ENCODE data around the gene ICOSLG.
"Not testable (repeated sequence)": the region's sequence is repeated elsewhere in the genome, so short reads cannot be mapped to it uniquely, and the experiment has no call there.

ICOSLG gene

GRCh38 chr21:44263768-44264167 is 23.0 kb upstream of the ICOSLG start:
- no peak for DNase-seq

GRCh38 chr21:44263221-44263760 is 22.5 kb upstream of the ICOSLG start:
- no peak for DNase-seq

GRCh38 chr21:44262338-44263056 is 21.8 kb upstream of the ICOSLG start:
- no peak for DNase-seq

- DNase-seq: no peak
Observed at GRCh38 chr21:44261675-44262295, 21.0 kb upstream of the ICOSLG start, which contains the start of gene DNMT3L. Gene DNMT3L (minus strand): TSS chr21:44261897. CDS start chr21:44261259, 638 bp downstream.

GRCh38 chr21:44260791-44261631 is 20.3 kb upstream of the ICOSLG start:
- no peak for DNase-seq

GRCh38 chr21:44260066-44260465 is 19.3 kb upstream of the ICOSLG start:
- DNase-seq: no peak

GRCh38 chr21:44259082-44259705 is 18.5 kb upstream of the ICOSLG start:
- no peak for DNase-seq

GRCh38 chr21:44258056-44258725 is 17.4 kb upstream of the ICOSLG start:
- no peak for DNase-seq

GRCh38 chr21:44255511-44255981 is 14.8 kb upstream of the ICOSLG start:
- no peak for DNase-seq

- DNase-seq: no peak
Observed at GRCh38 chr21:44253832-44254710, 13.3 kb upstream of the ICOSLG start.

GRCh38 chr21:44249204-44250037 is 8.7 kb upstream of the ICOSLG start:
- not testable (repeated sequence) for DNase-seq

GRCh38 chr21:44247904-44248303 is 7.2 kb upstream of the ICOSLG start:
- not testable (repeated sequence) for DNase-seq

GRCh38 chr21:44243980-44244379 is 3.2 kb upstream of the ICOSLG start:
- not testable (repeated sequence) for DNase-seq

- not testable (repeated sequence) for DNase-seq
Observed at GRCh38 chr21:44241281-44241680, 538 bp upstream of the ICOSLG start.

GRCh38 chr21:44240353-44240752 is 390 bp downstream of the ICOSLG start:
- not testable (repeated sequence) for DNase-seq

GRCh38 chr21:44229561-44229960 is 11.2 kb downstream of the ICOSLG start:
- DNase-seq: not testable (repeated sequence)

- not testable (repeated sequence) for DNase-seq
Observed at GRCh38 chr21:44228109-44228508, 12.6 kb downstream of the ICOSLG start.

- not testable (repeated sequence) for DNase-seq
Observed at GRCh38 chr21:44227614-44228013, 13.1 kb downstream of the ICOSLG start.

GRCh38 chr21:44225605-44226004 is 15.1 kb downstream of the ICOSLG start:
- not testable (repeated sequence) for DNase-seq

- DNase-seq: not testable (repeated sequence)
Observed at GRCh38 chr21:44223334-44223733, 17.4 kb downstream of the ICOSLG start.
